NCI-H1436 (cell line): ENCODE data around the gene RASAL2.

ENCODE experiments used
- DNase-seq: peaks from one replicate; lab custom pipeline; 2025; lab: John Stamatoyannopoulos, UW

RASAL2 gene

DNA sequence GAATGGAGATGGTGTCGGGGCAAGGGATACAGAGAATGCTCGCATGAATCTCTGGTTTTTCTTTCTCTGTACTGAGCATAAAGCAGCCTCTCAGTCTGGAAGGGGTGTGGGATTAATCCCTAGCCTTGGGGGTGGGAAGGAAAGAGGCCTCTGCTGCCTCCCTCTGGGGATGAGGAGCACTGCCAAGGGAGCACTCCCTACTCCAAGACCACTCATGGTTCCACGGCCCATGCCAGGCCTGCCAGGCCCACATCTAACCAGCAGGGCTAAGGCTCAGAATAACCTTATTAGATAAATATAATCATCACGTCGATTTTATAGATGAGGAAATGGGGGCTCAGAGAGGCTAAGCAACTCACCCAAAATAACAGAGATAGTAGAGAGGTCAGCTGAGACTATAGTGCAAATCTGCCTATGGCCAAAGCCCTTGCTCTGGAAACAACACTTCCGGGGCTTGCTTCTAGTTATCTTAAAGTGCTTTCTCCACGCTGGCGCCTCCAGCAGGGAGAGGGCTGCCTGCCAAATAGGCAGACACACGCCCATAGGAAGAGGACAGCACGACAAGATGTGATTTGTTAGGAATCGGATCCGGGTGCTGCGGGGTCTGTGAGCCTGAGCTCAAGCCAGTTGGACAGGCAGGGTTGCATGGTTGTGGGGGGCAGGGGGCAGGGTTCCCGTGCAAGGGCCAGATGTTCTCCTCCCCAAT lies 419.5 kb downstream of the RASAL2 start:
- DNase-seq: no peak

- no peak for DNase-seq
These were observed 422.2 kb downstream of the RASAL2 start for GRCh38 chr1:178516110-178516509.

GRCh38 chr1:178518894-178519293 lies 425.0 kb downstream of the RASAL2 start:
- peak; percentile 71 for DNase-seq

DNA sequence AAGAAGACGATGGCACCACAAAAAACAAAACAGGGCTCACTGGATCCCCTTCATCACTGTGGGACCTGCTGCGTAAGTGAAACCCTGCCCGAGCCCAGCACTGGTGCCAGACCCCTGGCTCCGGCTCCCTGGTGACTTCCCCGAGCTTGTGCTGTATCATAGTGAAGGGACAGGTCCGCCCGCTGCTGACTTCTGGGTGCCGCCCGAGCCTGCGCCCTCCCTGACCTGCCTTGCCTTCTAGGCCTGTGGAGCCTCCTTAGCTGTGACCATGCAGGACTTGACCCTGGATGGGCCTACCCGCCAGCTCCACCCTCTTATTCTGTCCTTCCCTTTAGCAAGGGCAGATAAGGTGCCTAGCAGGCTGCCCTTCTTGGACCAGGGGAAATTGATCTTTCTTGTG lies 426.9 kb downstream of the RASAL2 start:
- no peak for DNase-seq

DNA sequence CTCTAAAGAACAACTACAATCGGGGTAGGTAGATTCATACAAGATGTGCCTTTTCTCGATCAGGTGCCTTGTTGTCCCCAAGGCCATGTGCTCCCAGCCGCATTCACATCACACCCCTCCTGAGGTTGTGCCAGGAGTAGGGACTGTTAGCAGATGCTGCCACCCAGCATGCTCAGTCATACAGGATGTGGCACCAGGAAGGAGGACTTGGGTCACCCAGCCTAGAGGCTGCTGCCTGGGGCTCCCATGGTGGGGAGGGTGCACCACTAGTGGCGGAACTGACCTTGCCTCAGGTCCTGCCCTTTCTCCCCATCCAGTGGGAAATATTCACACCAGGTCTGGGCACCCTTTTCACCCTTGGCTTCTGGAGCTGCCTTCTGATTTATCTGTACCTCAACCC lies 427.3 kb downstream of the RASAL2 start:
- no peak for DNase-seq

DNA sequence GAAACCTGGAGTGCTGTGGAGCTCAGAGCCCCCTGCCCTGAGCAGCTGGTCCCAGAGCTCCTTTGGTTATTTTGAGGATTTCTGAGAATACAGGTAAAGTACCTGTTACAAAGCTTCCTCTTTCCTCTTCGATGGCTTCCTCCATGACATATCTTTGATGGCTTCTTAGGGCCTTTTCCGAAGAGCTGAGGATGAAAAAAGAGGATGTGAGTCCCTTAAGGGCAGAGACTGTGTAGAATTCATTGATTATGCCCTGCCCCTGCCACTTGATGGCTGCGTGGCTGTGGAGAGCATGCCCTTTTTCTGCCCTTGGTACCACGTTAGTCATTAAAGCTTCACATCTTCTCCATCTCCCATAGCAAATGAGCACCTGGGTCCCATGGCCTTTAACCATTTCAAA lies 433.2 kb downstream of the RASAL2 start:
- DNase-seq: no peak

DNA sequence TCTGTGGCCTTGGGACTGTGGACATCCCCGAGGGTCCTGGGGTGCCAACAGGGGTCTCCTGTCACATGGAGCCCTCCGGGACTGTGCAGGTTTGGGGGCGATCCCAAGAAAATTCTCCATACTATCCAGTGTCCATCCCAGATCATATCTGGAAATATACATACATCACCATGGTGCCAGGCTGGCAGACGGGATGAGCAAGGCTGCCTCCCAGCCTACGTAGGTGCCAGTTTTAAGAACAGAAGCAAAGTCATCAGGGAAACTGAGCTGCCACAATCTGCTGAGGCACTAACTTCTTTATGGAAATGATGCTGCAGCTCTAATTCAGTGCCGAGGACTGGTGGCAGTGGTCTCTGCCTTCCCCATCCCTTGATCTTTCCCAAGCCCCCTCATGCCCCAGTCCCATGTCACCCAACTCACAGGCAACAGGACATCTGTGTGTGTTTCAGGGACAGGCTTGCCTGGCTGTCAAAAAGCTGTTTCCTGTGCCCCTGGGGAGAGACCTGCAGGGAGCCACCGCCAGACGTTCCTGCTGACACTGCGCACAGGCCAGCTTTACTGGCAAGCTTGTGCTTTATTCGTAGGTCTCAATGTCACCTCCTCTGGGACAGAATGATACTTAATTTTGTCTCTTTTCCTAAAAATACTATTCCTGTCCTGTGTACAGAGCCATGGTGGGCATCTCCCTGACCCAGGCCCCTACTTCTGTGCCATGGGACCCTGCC lies 434.5 kb downstream of the RASAL2 start:
- DNase-seq: no peak

DNA sequence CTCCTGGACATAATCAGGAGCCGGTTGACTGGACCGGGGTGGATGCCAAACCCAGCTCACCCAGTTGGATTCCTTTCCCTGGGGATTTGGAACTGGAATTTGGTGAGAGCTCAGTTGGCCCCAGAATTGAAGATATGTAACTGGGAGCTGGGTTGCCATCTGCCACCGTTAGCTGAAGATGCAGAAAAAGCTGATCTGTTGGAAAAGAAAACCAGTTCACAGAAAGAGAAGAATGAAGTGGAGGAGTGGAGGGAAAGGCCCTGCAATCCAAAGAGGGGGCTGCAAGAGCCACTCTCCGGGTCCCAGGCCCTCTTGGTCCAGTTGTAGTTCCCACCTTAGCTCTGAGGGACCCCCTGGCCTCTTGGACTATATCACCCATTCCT lies 435.0 kb downstream of the RASAL2 start:
- no peak for DNase-seq

GRCh38 chr1:178529364-178530036 lies 435.6 kb downstream of the RASAL2 start:
- DNase-seq: no peak

DNA sequence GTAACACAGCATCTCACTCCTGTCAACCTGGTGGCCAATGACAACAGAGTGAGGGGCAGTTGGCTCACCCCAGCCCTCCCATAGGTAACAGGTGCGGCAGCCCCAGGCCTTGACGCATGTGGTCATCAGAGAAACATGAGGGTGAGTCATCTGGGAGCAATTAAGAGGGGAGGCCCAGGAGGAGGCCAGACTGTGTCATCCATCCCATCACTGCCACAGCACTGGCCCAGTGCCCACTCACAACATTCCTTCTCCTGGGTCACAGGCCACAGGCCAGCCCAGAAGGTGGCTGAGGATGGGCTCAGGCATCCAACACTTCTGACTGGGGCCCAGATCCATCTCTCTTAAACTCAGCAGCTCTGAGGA lies 436.1 kb downstream of the RASAL2 start:
- no peak for DNase-seq

DNA sequence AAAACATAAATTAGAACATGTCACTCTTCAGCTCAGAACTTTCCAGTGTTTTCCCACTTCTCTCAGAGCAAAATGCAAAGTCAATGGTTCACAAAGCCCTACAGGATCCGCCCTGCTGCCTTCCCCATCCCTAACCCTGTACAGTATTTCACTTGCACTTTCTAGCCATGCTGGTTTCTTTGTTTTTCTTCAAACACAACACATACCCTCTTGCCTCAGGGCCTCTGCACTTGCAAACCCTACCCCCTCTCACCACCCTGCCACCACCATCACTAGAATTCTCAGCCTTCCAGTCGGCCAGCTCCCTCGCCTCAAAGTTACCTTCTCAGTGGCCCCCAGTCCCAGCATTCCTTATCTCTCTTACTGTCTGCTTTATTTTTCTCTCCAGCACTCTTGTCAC lies 436.6 kb downstream of the RASAL2 start:
- DNase-seq: no peak

DNA sequence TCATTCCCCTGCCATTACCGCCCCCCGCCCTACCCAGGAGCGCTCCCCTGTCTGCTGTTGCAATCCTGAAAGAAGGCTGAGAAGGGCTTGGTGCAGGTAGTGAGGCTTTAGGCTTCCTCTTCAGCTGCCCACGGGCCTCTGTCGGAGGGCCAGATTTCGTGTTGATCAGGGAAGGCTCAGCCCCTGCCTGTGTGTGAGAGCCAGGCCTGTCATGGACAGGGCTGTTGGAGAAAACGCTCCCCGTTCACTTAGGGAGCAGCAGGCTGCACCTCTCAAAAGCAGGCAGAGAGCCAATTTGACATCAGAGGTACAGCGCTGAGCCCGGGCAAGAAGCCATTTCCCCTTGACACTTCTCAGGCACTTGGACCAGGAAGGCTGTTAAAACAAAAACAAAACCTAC lies 438.0 kb downstream of the RASAL2 start:
- peak; percentile 38 for DNase-seq

DNA sequence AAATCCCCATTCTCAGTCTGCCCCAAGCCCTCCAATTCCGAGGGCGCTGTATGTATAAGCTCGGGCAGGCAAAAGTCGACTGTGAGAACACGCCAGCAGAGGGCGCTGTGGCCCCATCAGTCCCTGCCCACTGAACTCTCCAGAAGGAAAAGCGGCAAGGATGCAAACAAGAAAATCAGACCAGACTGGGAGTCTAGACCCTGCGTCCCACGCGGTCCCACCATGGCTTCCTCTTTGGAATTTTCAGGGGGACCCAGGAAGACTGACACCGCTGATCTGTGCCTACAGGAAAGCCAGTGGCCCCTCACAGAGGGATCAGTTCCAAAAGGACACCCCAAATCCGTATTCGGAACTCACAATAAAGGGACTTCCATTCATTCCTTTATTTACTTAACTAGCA lies 438.5 kb downstream of the RASAL2 start:
- peak; percentile 65 for DNase-seq

DNA sequence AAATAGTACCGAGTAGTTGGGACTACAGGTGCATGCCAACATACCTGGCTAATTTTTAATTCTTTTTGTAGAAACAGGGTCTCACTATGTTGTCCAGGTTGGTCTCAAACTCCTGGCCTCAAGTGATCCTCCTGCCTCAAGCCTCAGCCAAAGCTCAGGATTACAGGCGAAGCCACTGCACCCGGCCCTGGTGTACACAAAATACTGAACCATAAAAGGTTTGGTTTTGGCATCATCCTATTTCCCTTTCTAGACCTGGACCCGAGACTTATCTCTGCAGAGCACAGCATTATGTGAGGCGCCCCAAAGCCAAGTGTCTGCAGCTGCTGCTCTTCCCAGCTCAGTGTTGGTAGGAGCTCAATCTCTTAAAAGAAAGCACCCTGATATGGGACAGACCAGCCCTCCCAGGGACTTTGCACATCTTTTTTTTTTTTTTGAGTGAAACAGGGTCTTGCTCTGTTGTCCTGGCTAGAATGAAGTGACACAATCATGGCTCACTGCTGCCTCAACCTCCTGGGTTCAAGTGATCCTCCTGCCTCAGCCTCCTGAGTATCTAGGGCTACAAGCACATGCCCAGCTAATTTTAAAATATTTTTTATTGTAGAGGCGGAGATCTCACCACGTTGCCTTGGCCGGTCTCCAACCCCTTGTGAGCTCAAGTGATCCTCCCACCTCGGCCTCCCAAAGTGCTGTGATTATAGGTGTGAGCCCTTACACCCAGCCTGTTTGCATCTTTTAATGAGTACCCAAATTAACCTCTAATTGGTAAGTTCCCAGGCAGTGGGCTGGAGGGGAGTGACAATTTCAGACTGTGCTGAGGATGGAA lies 439.4 kb downstream of the RASAL2 start:
- no peak for DNase-seq
